IPS-15b (cell line): ENCODE measurements around the gene SIKE1.
"Not testable (repeated sequence)": the region's sequence is repeated elsewhere in the genome, so short reads cannot be mapped to it uniquely, and the experiment has no call there.

Experiments
- H3K27me3 ChIP-seq: one replicate; pipeline ENCODE4 v1.6.1; 2013; ENCODE audit warnings: low read length; ENCODE audit not compliant: control insufficient read depth, insufficient read depth
- H3K36me3 ChIP-seq: one replicate; pipeline ENCODE4 v1.6.1; 2013; ENCODE audit warnings: low read length; ENCODE audit not compliant: control insufficient read depth, insufficient read depth
- H3K4me1 ChIP-seq: one replicate; pipeline ENCODE4 v1.6.1; 2013; ENCODE audit warnings: mild to moderate bottlenecking, low read length; ENCODE audit not compliant: control insufficient read depth, insufficient read depth
- H3K4me3 ChIP-seq: one replicate; pipeline ENCODE4 v1.5.1; 2013; ENCODE audit warnings: low read depth, low read length
- H3K9ac ChIP-seq: one replicate; pipeline ENCODE4 v1.6.1; 2013; ENCODE audit warnings: low read depth, mild to moderate bottlenecking, low read length
- H3K9me3 ChIP-seq: one replicate; pipeline ENCODE4 v1.6.1; 2013; ENCODE audit warnings: mild to moderate bottlenecking, low read length; ENCODE audit not compliant: control insufficient read depth, insufficient read depth

SIKE1 gene

DNA sequence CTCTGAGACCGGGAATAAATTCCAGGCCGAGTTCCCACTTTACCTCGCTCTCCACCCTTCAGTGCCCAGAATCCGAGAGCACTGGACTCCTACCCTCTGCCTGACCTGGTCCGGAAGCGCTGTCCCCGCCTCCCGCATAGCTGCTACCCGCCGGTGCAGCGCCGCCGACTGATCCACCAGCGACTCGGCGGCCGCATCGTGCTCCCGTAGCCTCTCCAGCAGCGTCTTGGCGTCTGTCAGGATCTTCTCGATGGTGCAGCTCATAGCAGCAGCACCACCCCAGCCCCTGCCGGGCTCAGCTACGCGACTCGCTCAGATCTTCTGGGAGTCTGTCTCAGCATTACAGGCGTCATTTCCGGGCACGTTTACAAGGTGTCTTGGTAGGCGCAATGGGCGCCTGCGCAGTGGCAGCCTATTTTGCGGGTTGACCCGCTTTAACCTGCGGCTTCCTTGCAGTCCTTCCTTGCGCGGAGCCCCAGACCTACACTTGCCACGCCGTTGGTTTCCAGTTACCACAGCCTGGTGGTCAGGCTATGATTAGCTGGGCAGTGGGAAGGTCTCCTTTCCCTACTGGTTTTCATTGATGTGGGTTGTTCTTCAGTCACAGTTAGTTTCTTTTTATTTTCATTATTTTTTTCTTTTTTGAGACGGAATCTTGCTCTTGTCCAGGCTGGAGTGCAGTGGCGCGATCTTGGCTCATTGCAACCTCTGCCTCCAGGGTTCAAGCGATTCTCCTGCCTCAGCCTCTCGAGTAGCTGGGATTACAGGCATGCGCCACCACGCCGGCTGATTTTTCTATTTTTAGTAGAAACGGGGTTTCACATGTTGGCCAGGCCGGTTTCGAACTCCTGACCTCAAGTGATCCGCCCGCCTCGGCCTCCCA, at the start of gene SIKE1:
SIKE1 (minus strand) TSS at position 342 of the 883 bp plus-strand sequence; CDS start at position 264, 78 bp downstream.
- Histone ChIP-seq H3K36me3 (peaks cover 8% of the 10 kb centered on the region), H3K4me1 (no peaks in the 10 kb centered on the region), H3K9me3 (no peaks in the 10 kb centered on the region), H3K27me3 (peaks cover 7% of the 10 kb centered on the region), H3K9ac (peak within 1 kb of the TSS; percentile 93), H3K4me3 (peak within 1 kb of the TSS; percentile 96)

GRCh38 chr1:114830075-114830474, 49.6 kb upstream of the SIKE1 start:
- not testable (repeated sequence) for H3K9me3 ChIP-seq, H3K36me3 ChIP-seq, H3K9ac ChIP-seq, H3K4me1 ChIP-seq, H3K27me3 ChIP-seq, H3K4me3 ChIP-seq

DNA sequence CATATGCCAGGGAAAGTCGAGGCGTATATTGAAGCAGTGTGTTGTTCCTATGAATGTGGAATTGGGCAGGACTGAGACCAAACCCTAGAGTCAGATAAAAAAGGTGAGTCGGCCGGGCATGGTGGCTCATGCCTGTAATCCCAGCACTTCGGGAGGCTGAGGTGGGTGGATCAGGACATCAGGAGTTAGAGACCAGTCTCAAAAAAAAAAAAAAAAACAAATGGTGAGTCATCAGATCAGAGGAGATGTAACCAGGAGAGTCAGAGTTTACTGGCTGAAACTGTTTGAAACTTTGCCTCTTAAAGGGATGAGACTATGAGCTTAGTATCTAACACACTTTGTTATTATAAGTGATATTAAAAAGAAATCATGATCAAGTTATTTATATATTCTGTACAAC, 47.8 kb upstream of the SIKE1 start:
- no peaks in the 10 kb centered on the region for H3K36me3 ChIP-seq
- H3K4me1 ChIP-seq: no peaks in the 10 kb centered on the region
- no peak overlapping the region for H3K4me3 ChIP-seq
- no peak overlapping the region for H3K9ac ChIP-seq
- no peaks in the 10 kb centered on the region for H3K27me3 ChIP-seq
- H3K9me3 ChIP-seq: no peaks in the 10 kb centered on the region

DNA sequence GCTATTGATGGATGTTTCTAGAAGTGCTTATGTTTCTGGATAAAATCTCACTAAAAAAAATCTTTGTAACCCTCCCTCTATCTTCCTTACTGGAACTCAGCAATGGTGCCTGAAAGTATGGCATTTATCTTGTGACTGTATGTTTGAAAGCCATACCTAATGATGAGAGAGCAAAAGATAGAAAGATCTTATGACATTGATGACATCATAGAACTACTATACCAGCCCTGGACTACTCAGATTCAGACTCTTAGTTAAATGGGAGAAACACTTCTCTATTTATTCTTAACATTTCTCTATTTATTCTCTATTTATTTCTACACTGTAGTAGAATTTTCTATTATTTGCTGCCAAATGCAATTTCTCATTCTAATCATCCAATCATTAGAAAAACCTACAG, 41.5 kb upstream of the SIKE1 start:
- no peak overlapping the region for H3K4me3 ChIP-seq
- H3K27me3 ChIP-seq: no peaks in the 10 kb centered on the region
- no peak overlapping the region for H3K9ac ChIP-seq
- H3K36me3 ChIP-seq: no peaks in the 10 kb centered on the region
- H3K4me1 ChIP-seq: no peaks in the 10 kb centered on the region
- no peaks in the 10 kb centered on the region for H3K9me3 ChIP-seq

DNA sequence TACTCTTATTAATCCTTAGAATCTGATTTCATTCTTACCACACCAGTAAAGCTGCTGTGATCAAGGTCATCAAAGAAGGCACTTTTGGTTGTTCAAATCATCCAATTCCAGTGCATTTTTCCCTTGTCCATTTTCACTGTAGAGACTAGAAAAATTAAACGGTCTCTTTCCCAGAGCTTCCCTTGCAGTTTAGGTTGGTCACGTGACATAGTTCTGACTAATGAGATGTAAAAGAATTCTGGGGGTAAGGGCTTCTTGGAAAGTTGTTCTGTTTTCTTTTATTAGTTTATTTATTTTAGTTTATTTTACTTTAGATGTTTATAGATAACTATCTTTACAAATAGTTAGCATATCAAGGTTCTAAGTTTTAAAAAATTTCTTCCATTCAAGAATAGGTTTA, 39.9 kb upstream of the SIKE1 start:
- Histone ChIP-seq H3K9ac (no peak overlapping the region), H3K9me3 (no peaks in the 10 kb centered on the region), H3K4me1 (no peaks in the 10 kb centered on the region), H3K27me3 (no peaks in the 10 kb centered on the region), H3K4me3 (no peak overlapping the region), H3K36me3 (no peaks in the 10 kb centered on the region)

- Histone ChIP-seq H3K4me3 (no peak overlapping the region), H3K4me1 (no peaks in the 10 kb centered on the region), H3K9ac (no peak overlapping the region), H3K36me3 (no peaks in the 10 kb centered on the region), H3K27me3 (no peaks in the 10 kb centered on the region), H3K9me3 (no peaks in the 10 kb centered on the region)
Measured at GRCh38 chr1:114819869-114820268, 39.4 kb upstream of the SIKE1 start.

- not testable (repeated sequence) for H3K36me3 ChIP-seq, H3K27me3 ChIP-seq, H3K9ac ChIP-seq, H3K9me3 ChIP-seq, H3K4me3 ChIP-seq, H3K4me1 ChIP-seq
Measured at GRCh38 chr1:114804449-114804848, 24.0 kb upstream of the SIKE1 start.

DNA sequence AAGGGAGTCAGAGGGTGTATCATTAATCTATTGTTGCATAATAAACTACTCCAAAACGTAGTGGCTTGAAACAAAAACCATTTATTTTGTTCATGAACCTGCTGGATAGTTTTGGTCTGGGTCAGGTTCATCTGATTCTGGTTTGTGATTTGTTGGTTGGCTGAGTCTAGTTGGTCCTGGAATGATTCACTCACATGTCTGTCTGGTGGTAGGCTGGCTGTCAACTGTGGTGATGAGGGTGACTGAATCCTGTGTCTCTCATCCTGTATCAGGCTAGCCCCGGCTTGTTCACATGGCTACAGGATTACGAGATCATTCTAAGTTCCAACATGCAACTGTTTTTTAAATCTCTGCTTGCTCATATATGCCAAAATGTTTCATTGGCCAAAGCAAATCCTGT, 22.5 kb upstream of the SIKE1 start:
- no peak overlapping the region for H3K9ac ChIP-seq
- H3K4me3 ChIP-seq: no peak overlapping the region
- H3K9me3 ChIP-seq: no peaks in the 10 kb centered on the region
- no peaks in the 10 kb centered on the region for H3K4me1 ChIP-seq
- no peaks in the 10 kb centered on the region for H3K36me3 ChIP-seq
- H3K27me3 ChIP-seq: no peaks in the 10 kb centered on the region

DNA sequence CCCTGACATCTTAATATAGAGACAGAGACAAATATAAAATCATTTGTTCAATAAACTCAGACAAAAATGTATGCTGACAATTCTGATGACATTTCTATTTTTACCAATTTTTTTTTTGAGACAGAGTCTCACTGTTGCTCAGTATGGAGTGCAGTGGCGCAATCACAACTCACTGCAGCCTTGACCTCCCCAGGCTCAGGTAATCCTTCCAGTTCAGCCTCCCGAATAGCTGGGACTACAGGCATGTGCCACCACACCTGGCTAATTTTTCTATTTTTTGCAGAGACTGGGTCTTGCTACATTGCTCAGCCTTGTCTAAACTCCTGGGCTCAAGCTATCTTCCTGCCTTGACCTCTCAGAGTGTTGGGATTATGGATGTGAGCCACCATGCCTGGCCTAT, 13.6 kb upstream of the SIKE1 start:
- Histone ChIP-seq H3K36me3 (no peaks in the 10 kb centered on the region), H3K9ac (no peak overlapping the region), H3K4me1 (no peaks in the 10 kb centered on the region), H3K9me3 (no peaks in the 10 kb centered on the region), H3K27me3 (peaks cover 5% of the 10 kb centered on the region), H3K4me3 (no peak overlapping the region)

- not testable (repeated sequence) for H3K9me3 ChIP-seq, H3K4me3 ChIP-seq, H3K9ac ChIP-seq, H3K4me1 ChIP-seq, H3K36me3 ChIP-seq, H3K27me3 ChIP-seq
Measured at GRCh38 chr1:114790581-114790980, 10.1 kb upstream of the SIKE1 start.

- H3K9me3 ChIP-seq, H3K36me3 ChIP-seq, H3K9ac ChIP-seq: not testable (repeated sequence)
Measured at GRCh38 chr1:114786440-114786839, 6.0 kb upstream of the SIKE1 start.

GRCh38 chr1:114782476-114782875, 2.0 kb upstream of the SIKE1 start:
- no peaks in the 10 kb centered on the region for H3K9me3 ChIP-seq
- H3K27me3 ChIP-seq: peaks cover 7% of the 10 kb centered on the region
- no peak overlapping the region for H3K4me3 ChIP-seq
- H3K36me3 ChIP-seq: peaks cover 8% of the 10 kb centered on the region
- no peak overlapping the region for H3K9ac ChIP-seq
- H3K4me1 ChIP-seq: no peaks in the 10 kb centered on the region

More at GRCh38 chr1:114786440-114786839, 6.0 kb upstream of the SIKE1 start:
- not testable (repeated sequence) for H3K4me3 ChIP-seq, H3K27me3 ChIP-seq, H3K4me1 ChIP-seq
